Stimulated activated CD8-positive, alpha-beta memory T cell treated with anti-CD3 and anti-CD28 coated beads, Interleukin-4, amount 100 ng/mL, for 48 hours (primary cell): Measurements from ENCODE around the gene SERPINA6.
"Not testable (repeated sequence)": the region's sequence is repeated elsewhere in the genome, so short reads cannot be mapped to it uniquely, and the experiment has no call there.

Source experiments
- DNase-seq: peaks from one replicate; pipeline ENCODE4 v3.0.0-alpha.2; 2020

SERPINA6 gene

GRCh38 chr14:94291906-94292525 lies 31.1 kb downstream of the SERPINA6 start:
- no peak for DNase-seq

DNA sequence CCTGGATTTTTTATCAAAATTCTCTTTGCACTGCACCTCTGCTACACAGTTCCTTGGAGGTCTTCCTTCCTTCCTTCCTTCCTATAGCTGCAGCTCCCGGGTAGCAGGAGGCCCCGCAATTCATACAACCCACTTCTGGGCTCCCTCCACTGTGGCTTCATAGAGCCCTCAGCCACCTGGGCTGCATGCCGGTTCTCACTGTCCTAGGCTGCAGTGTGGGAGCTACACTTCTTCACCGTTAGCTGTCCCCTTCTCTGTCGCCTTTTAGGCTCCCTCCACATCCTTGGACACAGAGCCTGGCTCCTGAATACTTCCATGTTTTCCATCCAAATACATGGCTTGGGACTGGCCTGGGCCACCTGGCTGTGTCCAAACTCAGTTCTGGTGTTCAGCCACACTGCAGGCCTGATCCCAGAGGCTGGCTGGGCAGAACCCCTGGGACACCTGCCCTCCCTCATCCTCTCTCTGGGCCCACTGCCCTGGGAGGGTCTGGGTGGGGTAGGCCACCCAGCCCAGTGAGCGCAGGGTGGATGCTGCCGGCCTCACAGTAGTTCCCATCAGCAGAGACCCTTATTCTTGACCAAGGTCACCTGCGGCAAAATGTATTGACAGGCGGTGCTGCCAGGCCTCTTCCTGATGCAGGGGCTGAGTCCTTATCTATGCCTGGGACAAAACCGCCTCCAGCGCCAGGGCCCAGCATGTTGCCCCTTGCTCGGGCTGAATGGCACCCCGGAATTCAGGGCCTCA lies 31.8 kb downstream of the SERPINA6 start:
- DNase-seq, result no peak

DNA sequence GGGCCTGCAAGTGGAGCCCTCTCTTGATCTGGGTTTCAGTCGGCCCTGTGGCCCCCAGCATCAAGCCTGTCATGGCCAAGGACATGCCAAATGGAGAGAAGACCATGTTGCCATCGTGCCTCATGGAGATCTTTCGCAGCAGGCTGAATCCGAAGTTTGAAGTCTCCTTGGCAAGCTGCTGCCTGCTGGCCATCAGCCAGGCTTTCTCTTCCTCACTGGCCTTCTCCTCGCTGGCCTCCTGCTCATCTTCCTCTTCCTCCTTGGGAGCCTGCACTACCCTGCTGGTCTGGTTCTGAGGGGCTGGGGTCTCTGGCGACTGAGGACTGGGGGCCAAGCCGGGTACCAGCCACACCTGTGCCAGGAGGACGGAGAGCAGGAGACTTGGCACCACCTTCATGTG lies 32.9 kb downstream of the SERPINA6 start:
- DNase-seq, result no peak

DNA sequence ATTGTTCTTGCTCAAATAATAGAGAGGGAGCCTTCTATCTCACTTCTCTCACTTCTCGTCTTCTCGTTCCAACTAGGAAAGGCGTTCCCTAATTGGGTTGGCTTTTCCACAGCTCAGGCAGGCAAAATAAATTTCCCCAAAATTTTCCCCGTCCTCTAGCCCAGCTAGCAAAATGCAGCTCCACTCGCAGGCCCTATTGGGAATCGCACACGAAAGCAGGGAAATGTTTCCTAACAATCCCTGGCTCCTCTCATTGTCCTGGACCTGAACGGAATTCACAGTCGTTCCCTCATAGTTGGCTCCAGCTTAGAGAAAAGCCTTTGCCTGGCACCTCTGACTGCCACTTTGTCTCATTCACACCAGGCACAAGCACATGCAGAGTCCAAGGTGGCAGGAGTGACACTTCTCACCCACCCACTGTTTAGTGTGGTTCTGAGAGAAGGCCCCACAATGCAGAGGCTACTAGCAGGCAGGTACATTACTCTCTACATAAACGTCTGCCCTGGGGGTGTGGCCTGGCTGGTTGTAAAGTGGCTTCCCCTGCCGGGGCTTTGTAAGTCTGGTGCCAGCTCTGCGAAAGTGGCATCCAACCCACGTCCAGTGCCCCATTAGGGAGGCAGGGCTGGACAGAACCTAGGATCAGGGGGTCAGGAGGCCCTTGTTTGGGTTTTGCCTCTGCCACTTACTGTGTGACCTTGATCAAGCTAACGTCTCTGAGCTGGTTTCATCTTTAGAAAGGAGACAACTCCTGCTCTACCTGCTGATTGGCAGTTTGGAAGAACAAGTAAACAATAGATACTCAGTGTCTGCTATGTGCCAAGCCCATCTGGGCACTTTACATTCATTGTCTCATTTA lies 34.3 kb downstream of the SERPINA6 start:
- DNase-seq, result no peak

DNA sequence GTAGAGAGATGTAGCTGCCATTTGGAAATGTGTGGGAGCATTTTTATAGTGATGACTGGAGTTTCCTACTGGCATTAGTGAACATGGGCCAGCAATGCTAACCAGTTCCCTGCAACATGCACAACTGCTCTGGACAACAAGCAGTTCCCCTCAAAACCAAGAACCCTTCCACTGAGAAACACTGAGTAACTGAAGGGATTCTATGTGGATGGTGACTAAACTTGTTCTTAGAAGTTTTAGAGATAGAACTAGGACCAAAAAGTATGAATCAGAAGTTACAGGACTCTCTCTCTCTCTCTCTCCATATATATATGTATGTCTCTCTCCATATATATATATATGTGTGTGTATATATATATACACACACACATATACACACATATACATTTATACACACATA lies 38.0 kb downstream of the SERPINA6 start:
- DNase-seq, result no peak

DNA sequence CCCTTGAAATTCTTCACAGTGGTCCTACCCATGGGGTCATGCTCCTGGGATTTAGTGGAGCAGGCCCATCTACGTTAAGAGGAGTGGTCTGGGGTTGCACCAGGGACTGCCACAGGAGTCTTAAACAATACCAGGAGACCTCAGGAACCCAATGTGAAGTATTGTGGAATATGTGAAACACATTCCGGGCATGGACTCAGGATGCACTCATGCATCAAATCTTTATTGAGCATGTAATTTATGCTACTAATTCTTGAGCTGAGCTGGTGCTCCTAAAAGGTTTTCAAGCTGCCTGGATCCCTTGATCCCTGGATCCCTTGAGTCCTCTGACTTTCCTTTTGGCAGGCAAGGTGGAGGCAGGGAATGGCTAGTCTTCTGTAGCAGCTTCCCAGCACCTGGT lies 38.9 kb downstream of the SERPINA6 start:
- no peak for DNase-seq

GRCh38 chr14:94282991-94283723 lies 40.0 kb downstream of the SERPINA6 start:
- DNase-seq, result no peak

- no peak for DNase-seq
Measured at GRCh38 chr14:94278731-94279130, 44.4 kb downstream of the SERPINA6 start.

DNA sequence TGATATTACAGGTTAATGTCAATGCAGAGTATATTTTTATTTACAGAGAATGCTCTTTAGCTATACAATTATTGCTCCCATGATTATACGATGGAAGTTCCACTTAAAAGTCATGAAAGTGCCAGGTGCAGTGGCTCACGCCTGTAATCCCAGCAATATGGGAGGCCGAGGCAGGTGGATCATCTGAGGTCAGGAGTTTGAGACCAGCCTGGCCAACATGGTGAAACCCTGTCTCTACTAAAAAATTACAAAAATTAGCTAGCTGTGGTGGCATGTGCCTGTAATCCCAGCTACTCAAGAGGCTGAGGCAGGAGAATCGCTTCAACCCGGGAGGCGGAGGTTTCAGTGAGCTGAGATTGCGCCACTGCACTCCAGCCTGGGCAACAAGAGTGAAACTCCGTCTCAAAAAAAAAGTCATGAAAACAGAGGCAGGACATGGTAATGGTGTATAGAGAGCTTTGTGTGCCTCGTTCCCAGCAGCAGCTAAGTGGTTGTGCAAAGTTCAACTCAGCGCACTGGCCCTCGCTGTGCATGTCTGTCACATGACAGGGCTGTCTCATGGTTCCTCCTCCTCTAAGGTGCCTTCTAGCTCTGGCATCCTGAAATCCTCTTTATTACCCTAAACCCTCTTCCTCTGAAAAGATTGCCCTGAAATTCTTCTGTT lies 46.1 kb downstream of the SERPINA6 start:
- not testable (repeated sequence) for DNase-seq

DNA sequence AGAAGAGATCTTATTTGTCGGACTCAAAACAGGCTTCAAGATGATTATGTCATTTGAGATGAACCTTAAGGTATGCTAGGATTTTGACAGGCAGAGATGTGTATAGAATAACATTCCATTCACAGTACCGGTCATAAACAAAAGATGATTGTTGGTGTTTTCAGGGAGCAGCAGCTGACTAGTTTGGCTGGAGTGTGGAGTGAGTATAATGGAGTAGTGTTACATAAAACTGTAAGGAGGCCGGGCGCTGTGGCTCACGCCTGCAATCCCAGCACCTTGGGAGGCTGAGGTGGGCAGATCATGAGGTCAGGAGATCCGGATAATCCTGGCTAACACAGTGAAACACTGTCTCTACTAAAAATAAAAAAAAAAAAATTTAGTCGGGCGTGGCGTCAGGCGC lies 54.0 kb downstream of the SERPINA6 start:
- DNase-seq, result no peak

GRCh38 chr14:94268582-94268981 lies 54.6 kb downstream of the SERPINA6 start:
- DNase-seq, result not testable (repeated sequence)

DNA sequence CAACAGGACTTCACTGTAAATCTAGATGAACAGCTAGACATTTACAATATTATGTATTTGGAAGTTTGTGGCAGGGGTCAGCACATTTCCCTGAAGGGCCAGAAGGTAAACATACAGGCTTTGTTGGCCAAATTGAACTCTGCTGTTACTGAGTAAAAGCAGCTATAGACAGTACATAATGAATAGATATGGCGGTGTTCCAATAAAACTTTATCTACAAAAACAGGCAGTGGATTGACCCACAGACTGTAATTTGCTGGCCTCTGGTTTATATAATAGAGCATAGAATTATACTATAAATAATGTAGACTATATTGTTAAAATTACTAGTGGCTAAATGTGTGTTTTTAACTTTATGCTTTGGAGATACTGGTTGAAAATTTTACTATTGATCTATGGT lies 55.8 kb downstream of the SERPINA6 start:
- DNase-seq, result no peak

GRCh38 chr14:94264195-94264594 lies 58.9 kb downstream of the SERPINA6 start:
- not testable (repeated sequence) for DNase-seq
